Endothelial cell of umbilical vein (primary cell): ENCODE measurements around the gene DERL2. TPM values are rescaled to one million over a fixed set of nuclear protein-coding genes. Genes with fewer than 3 reads are reported as not detected.

Experiments used
- BruUV-seq: library from RNA; stranded (reverse); fragments of 400-500 nt; replicated peaks from 2 replicates; lab custom pipeline; 2021; lab: Mats Ljungman, UMichigan
- CTCF ChIA-PET: fragments of 300-600, 350-600 bp; sonication (Branson Sonifier 250); formaldehyde crosslinking; loops from one replicate; lab custom pipeline; 2021; ENCODE audit warnings: antibody characterized with exemption, inconsistent platforms; lab: Charles Lee
- POLR2A ChIA-PET: fragments of 300-600, 350-600 bp; sonication (Branson Sonifier 250); formaldehyde crosslinking; loops from one replicate; lab custom pipeline; 2021; ENCODE audit warnings: antibody characterized with exemption, inconsistent platforms; lab: Charles Lee
- DNase-seq: peaks from one replicate; pipeline ENCODE4 v3.0.0-alpha.2; 2011; ENCODE audit warnings: low read depth, low spot score
- FAIRE-seq: peaks from 2 replicates; lab custom pipeline; 2011; peaks lifted over from hg19 to GRCh38; lab: Jason Lieb, UNC
- H2AFZ ChIP-seq: 2 replicates; pipeline ENCODE4 v1.6.0; 2012; ENCODE audit warnings: low read depth, low read length, control low read depth, inconsistent platforms
- H3K27ac ChIP-seq: 2 replicates; pipeline ENCODE4 v1.5.1; 2011; ENCODE audit warnings: low read depth, mild to moderate bottlenecking, control low read depth, low read length, moderate library complexity; ENCODE audit not compliant: insufficient read depth
- H3K27me3 ChIP-seq, 2 experiments: 2 replicates each; pipeline versions ENCODE4 v1.6.0 to v1.6.1; 2011; ENCODE audit warnings: low read length in 2 of 2, mixed read lengths in 1 of 2; ENCODE audit not compliant: control insufficient read depth in 2 of 2, insufficient read depth in 2 of 2
- H3K36me3 ChIP-seq, 2 experiments: 2 replicates in 1 of 2; 3 replicates in 1 of 2; pipeline ENCODE4 v1.5.1; 2011; ENCODE audit warnings: low read length in 2 of 2, mild to moderate bottlenecking in 1 of 2, moderate library complexity in 1 of 2; ENCODE audit not compliant: control insufficient read depth in 2 of 2, insufficient read depth in 2 of 2; ENCODE audit errors: extremely low read depth in 1 of 2
- H3K4me1 ChIP-seq: 3 replicates; pipeline ENCODE4 v1.5.1; 2011; ENCODE audit warnings: mild to moderate bottlenecking, low read length; ENCODE audit not compliant: control insufficient read depth, insufficient read depth; ENCODE audit errors: extremely low read depth
- H3K4me2 ChIP-seq: 2 replicates; pipeline ENCODE4 v1.6.1; 2011; ENCODE audit warnings: low read length, control low read depth, mixed read lengths; ENCODE audit not compliant: insufficient read depth
- H3K4me3 ChIP-seq, 3 experiments: fragments of 200-600 bp in 1 of 3; sonication (generic), shearing (Covaris generic) in 1 of 3; replicated peaks in 1 of 3; 2 replicates each; pipeline ENCODE4 v1.5.1; 2011 to 2016; ENCODE audit warnings: control low read depth in 3 of 3, low read length in 3 of 3, mild to moderate bottlenecking in 2 of 3, inconsistent platforms in 1 of 3, low read depth in 1 of 3, moderate library complexity in 1 of 3; ENCODE audit not compliant: insufficient read depth in 1 of 3
- H3K79me2 ChIP-seq: 2 replicates; pipeline ENCODE4 v1.6.0; 2012; ENCODE audit warnings: low read length, inconsistent platforms; ENCODE audit not compliant: control insufficient read depth, insufficient read depth
- H3K9ac ChIP-seq: replicated peaks from 2 replicates; pipeline ENCODE3; 2011; ENCODE audit warnings: low read length, control low read depth; ENCODE audit not compliant: insufficient read depth; ENCODE audit errors: extremely low read depth
- H3K9me1 ChIP-seq: replicated peaks from 3 replicates; pipeline ENCODE4 v1.6.0; 2011; ENCODE audit warnings: mild to moderate bottlenecking, low read length; ENCODE audit not compliant: control insufficient read depth, insufficient read depth; ENCODE audit errors: extremely low read depth
- H3K9me3 ChIP-seq: replicated peaks from 2 replicates; pipeline ENCODE4 v1.5.1; 2012; ENCODE audit warnings: low read length, inconsistent platforms; ENCODE audit not compliant: control insufficient read depth, insufficient read depth
- H4K20me1 ChIP-seq: replicated peaks from 2 replicates; pipeline ENCODE3; 2011; ENCODE audit warnings: mild to moderate bottlenecking, low read length; ENCODE audit not compliant: control insufficient read depth, insufficient read depth; ENCODE audit errors: extremely low read depth
- CTCF ChIP-seq, 2 donors: IDR thresholded peaks; 1 replicate in 1 of 2; 2 replicates in 1 of 2; pipeline ENCODE4 v1.5.1; 2011; ENCODE audit warnings: low read length in 2 of 2, mild to moderate bottlenecking in 2 of 2, moderate library complexity in 2 of 2, control low read depth in 1 of 2, inconsistent platforms in 1 of 2, low read depth in 1 of 2; ENCODE audit not compliant: insufficient read depth in 1 of 2; ENCODE audit errors: extremely low read depth in 1 of 2
- EZH2 ChIP-seq: IDR thresholded peaks from 2 replicates; pipeline ENCODE4 v1.6.1; 2012; ENCODE audit warnings: borderline replicate concordance, low read depth, mild to moderate bottlenecking, moderate library complexity, low read length, inconsistent platforms; ENCODE audit not compliant: severe bottlenecking
- FOS ChIP-seq: IDR thresholded peaks from 2 replicates; pipeline ENCODE4 v1.6.1; 2011; ENCODE audit warnings: mild to moderate bottlenecking, low read length, moderate library complexity, borderline replicate concordance; ENCODE audit not compliant: insufficient read depth
- GATA2 ChIP-seq: IDR thresholded peaks from 2 replicates; pipeline ENCODE4 v1.7.0; 2011; ENCODE audit warnings: low read depth, mild to moderate bottlenecking, moderate library complexity, mixed read lengths, low read length; ENCODE audit not compliant: insufficient read length, insufficient read depth
- JUN ChIP-seq: IDR thresholded peaks from 2 replicates; pipeline ENCODE4 v1.6.1; 2011; ENCODE audit warnings: borderline replicate concordance, low read depth; ENCODE audit not compliant: insufficient read length, insufficient read depth
- MAX ChIP-seq: IDR thresholded peaks from 2 replicates; pipeline ENCODE4 v1.6.1; 2011; ENCODE audit not compliant: insufficient read depth, insufficient read length
- MYC ChIP-seq: IDR thresholded peaks from one replicate; pipeline ENCODE4 v1.6.1; 2011; ENCODE audit warnings: mild to moderate bottlenecking, low read depth, low read length
- POLR2A ChIP-seq: IDR thresholded peaks from 2 replicates; pipeline ENCODE4 v1.6.1; 2012; ENCODE audit warnings: low read depth, mild to moderate bottlenecking, control low read depth, low read length
- POLR2AphosphoS5 ChIP-seq: IDR thresholded peaks from 2 replicates; pipeline ENCODE4 v1.6.1; 2012; ENCODE audit warnings: low read depth, mild to moderate bottlenecking, control low read depth, low read length, moderate library complexity; ENCODE audit not compliant: insufficient read depth
- dilution Hi-C: fragments of 300-500 bp; cut with MboI; formaldehyde crosslinking; loops from one replicate; pipeline ENCODE4 v1.15.0; 2019; ENCODE audit warnings: low sequenced_read_pairs; ENCODE audit not compliant: extremely low pct_ligation_motif_present
- intact Hi-C: fragments of 100-400 bp; cut with micrococcal nuclease; formaldehyde crosslinking; loops from one replicate; pipeline ENCODE4 v1.10.0; 2022
- polyA plus RNA-seq, 4 experiments: library from polyadenylated mRNA; depleted of rRNA in 3 of 4; stranded (reverse) in 3 of 4; unstranded in 1 of 4; fragments of >200 nt; gene quantifications; 2 replicates each; pipeline versions ENCODE4 v1.2.1 to v1.2.3, GENCODE V29; 2011 to 2012; ENCODE audit warnings: missing spikeins in 1 of 4
- total RNA-seq: library from RNA; stranded (reverse); gene quantifications from 2 replicates; pipeline ENCODE4 v1.2.3, GENCODE V29; 2021

DERL2 gene
- total and polyA plus RNA-seq, 2 donors (not counting 3 experiments of a cell fraction or from before 2014, with no cell fraction given) = 84.5 to 117 TPM

- dilution Hi-C loops = no loop called here
- H3K9ac ChIP-seq = no peak overlapping the region
- no peaks in the 10 kb centered on the region for H3K9me1 ChIP-seq
- no peak overlapping the region for H2AFZ ChIP-seq
- FAIRE-seq (no peak), DNase-seq (no peak)
- ChIA-PET CTCF (no interaction called here), POLR2A (no interaction called here)
- H3K36me3 ChIP-seq = peaks cover 6 to 29% of the 10 kb centered on the region in 2 experiments
- TF ChIP-seq CTCF (IDR thresholded peaks at IDR 0.05; ENCODE audit: extremely low read depth in 1 of 2, insufficient read depth in 1 of 2, low read depth in 1 of 2, low read length in 2 of 2) (no peak), MYC (no peak), POLR2A (no peak), POLR2AphosphoS5 (no peak), EZH2 (no peak), JUN (no peak), FOS (no peak), MAX (no peak), GATA2 (no peak)
- BruUV-seq = no TSS peak
- intact Hi-C loops = no loop called here
- H3K79me2 ChIP-seq = peaks cover 2% of the 10 kb centered on the region
- H3K4me2 ChIP-seq = no peak overlapping the region
- H3K27me3 ChIP-seq = no peaks in the 10 kb centered on the region
- H3K27ac ChIP-seq = no peak overlapping the region
- no peaks in the 10 kb centered on the region for H4K20me1 ChIP-seq
- peaks cover 3% of the 10 kb centered on the region for H3K4me1 ChIP-seq
- H3K9me3 ChIP-seq = no peaks in the 10 kb centered on the region
- no peak overlapping the region for H3K4me3 ChIP-seq
Measured at GRCh38 chr17:5443728-5444127, 42.2 kb downstream of the DERL2 start.
